Heart right ventricle (tissue), 16 donors: Measurements from ENCODE around the gene LLGL2. TPM values are rescaled to one million over a fixed set of nuclear protein-coding genes. Genes with fewer than 3 reads are reported as not detected.
A peak's percentile ranks its signal among the peaks of the same experiment; 100 is the strongest.

Experiments used
- ATAC-seq, 8 donors: fragments of 200-7000 bp; cut with Tn5 transposase; one replicate each; pipeline ENCODE4 v1.9.1; 2020; ENCODE audit warnings: mild to moderate bottlenecking in 8 of 8, moderate library complexity in 8 of 8, moderate number of reproducible peaks in 1 of 8
- DNase-seq, 2 donors: peaks; one replicate each; pipeline ENCODE4 v3.0.0-alpha.2; 2020
- H3K27ac ChIP-seq, 10 donors: fragments of 200-600 bp; sonication (generic) in 2 of 10; one replicate each; pipeline versions ENCODE4 v1.5.0 to v1.8.0; 2020 to 2022; ENCODE audit warnings: mild to moderate bottlenecking in 3 of 10
- H3K27me3 ChIP-seq, 7 donors: fragments of 200-600 bp; one replicate each; pipeline ENCODE4 v1.8.0; 2021 to 2022; ENCODE audit warnings: mild to moderate bottlenecking in 2 of 7
- H3K36me3 ChIP-seq, 9 donors: fragments of 200-600 bp; sonication (generic) in 1 of 9; one replicate each; pipeline versions ENCODE4 v1.5.0 to v1.8.0; 2020 to 2022; ENCODE audit warnings: mild to moderate bottlenecking in 2 of 9
- H3K4me1 ChIP-seq, 9 donors: fragments of 200-600 bp; sonication (generic) in 1 of 9; one replicate each; pipeline versions ENCODE4 v1.5.0 to v1.8.0; 2020 to 2022; ENCODE audit warnings: mild to moderate bottlenecking in 4 of 9
- H3K4me3 ChIP-seq, 10 donors: fragments of 200-600 bp; sonication (generic) in 2 of 10; one replicate each; pipeline versions ENCODE4 v1.5.0 to v1.8.0; 2020 to 2022; ENCODE audit warnings: mild to moderate bottlenecking in 7 of 10, moderate library complexity in 2 of 10
- H3K9me3 ChIP-seq, 11 donors: fragments of 200-600 bp in 10 of 11; sonication (generic) in 2 of 11; one replicate each; pipeline versions ENCODE4 v1.5.0 to v1.8.0; 2013 to 2022; ENCODE audit warnings: mild to moderate bottlenecking in 2 of 11, control low read depth in 1 of 11, moderate library complexity in 1 of 11
- CTCF ChIP-seq, 9 donors: fragments of 200-600 bp; sonication (generic) in 2 of 9; IDR thresholded peaks; one replicate each; pipeline versions ENCODE4 v1.5.0 to v1.8.0; 2021 to 2022; ENCODE audit warnings: antibody characterized with exemption in 9 of 9, mild to moderate bottlenecking in 5 of 9, moderate library complexity in 1 of 9
- WGBS, 2 donors: extraction: QIAGEN DNeasy Blood & Tissue Kit; methylation state at CpG; one replicate each; pipeline ENCODE4 v1.1.7; 2013; ENCODE audit warnings: inconsistent platforms in 1 of 2; 5-methylcytosine and 5-hydroxymethylcytosine counted together
- intact Hi-C, 10 donors: fragments of 100-400 bp; cut with DNase I; formaldehyde crosslinking; loops; one replicate each; pipeline versions ENCODE4 v1.11.1 to v1.14.2; 2022
- polyA plus RNA-seq, 2 donors: library from polyadenylated mRNA; stranded (reverse); fragments of 200-250 nt; gene quantifications; one replicate each; pipeline ENCODE4 v1.2.3, GENCODE V29; 2013
- total RNA-seq, 10 donors: library from RNA; stranded (reverse); fragmentation: NEBNext Ultra II Directional in 3 of 10; extraction: Animal tissue kit (Norgen Biotek cat#: 25700) in 3 of 10; gene quantifications; one replicate each; pipeline versions ENCODE4 v1.2.1 to v1.2.4, GENCODE V29; 2021 to 2023
- donor health status: Arrhythmogenic right ventricular cardiomyopathy.
- donor health status: ischemic (EF 13 %, LVEDD 7.1; RV severe dilation, severe dysfunction).
- donor health status: healthy with polysubstance abuse.
- donor health status: DM: no; HTN: yes; CAD: no.
- donor health status: DM: no; HTN: no; CAD: no.
- donor health status: ischemic (EF 25% LVEDD 6.9; RV normal size, moderate dysfunction).
- donor health status: ischemic (EF 25% LVEDD 5.7; RV mildly dilated, moderate dysfunction).
- donor health status: healthy.
- donor health status: DM: yes; HTN: yes; CAD: no.
- donor health status: Ischemic cardiomyopathy.
- donor health status: ischemic (EF 35%, LVEDD 5.7; RV mildly dilated, moderate dysfunction).
- donor health status: nonischemic (EF 11% LVEDD 7.7; RV severe dilation, severe dysfunction).
- donor health status: DM: yes; HTN: yes; CAD: no.
- donor health status: PGD.
- donor health status: ischemic (EF 29% LVEDD 5.4; RV normal size, mild dysfunction).
- donor health status: nonischemic (EF 23%, LVEDD 6.1; RV moderate dilation, normal function).

Gene LLGL2
- total and polyA plus RNA-seq, 12 donors: 1.1 to 14.8 (median 3.3) TPM

GRCh38 chr17:75571197-75571884, 45.8 kb downstream of the LLGL2 start:
- Histone ChIP-seq H3K4me1 (peaks cover 0 to 18% (median 0%) of the 10 kb centered on the region in 9 donors), H3K4me3 (no peak overlapping the region), H3K27ac (peak overlapping the region in 5 of 10 donors; percentile 47 to 88 (median 48)), H3K9me3 (no peaks in the 10 kb centered on the region), H3K27me3 (no peaks in the 10 kb centered on the region), H3K36me3 (no peaks in the 10 kb centered on the region)
- 82 to 85% methylated on average over 15 of the region's 15 CpGs for WGBS, 2 donors
- ATAC-seq (peak in 7 of 8 donors; percentile 46 to 80 (median 63)), DNase-seq (peak in 1 of 2 donors; percentile 48)
- TF ChIP-seq CTCF (IDR thresholded peaks at IDR 0.05): no peak
- intact Hi-C loops: no loop called here

GRCh38 chr17:75571885-75572215, 46.4 kb downstream of the LLGL2 start:
- Histone ChIP-seq H3K27ac (peak overlapping the region in 1 of 10 donors; percentile 88), H3K4me1 (peaks cover 0 to 18% (median 0%) of the 10 kb centered on the region in 9 donors), H3K36me3 (no peaks in the 10 kb centered on the region), H3K4me3 (no peak overlapping the region), H3K27me3 (no peaks in the 10 kb centered on the region), H3K9me3 (no peaks in the 10 kb centered on the region)
- WGBS, 2 donors: 85 to 94% methylated on average over 16 of the region's 16 CpGs
- no peak for TF ChIP-seq CTCF (IDR thresholded peaks at IDR 0.05)
- no peak for ATAC-seq
- DNase-seq: no peak
- intact Hi-C loops: no loop called here

GRCh38 chr17:75572713-75573539, 47.4 kb downstream of the LLGL2 start:
- intact Hi-C loops: no loop called here
- DNase-seq (no peak), ATAC-seq (no peak)
- no peaks in the 10 kb centered on the region for H3K27me3 ChIP-seq
- H3K4me3 ChIP-seq: no peak overlapping the region
- H3K36me3 ChIP-seq: no peaks in the 10 kb centered on the region
- TF ChIP-seq CTCF (IDR thresholded peaks at IDR 0.05): no peak
- H3K4me1 ChIP-seq: peaks cover 0 to 18% (median 0%) of the 10 kb centered on the region in 9 donors
- H3K9me3 ChIP-seq: no peaks in the 10 kb centered on the region
- H3K27ac ChIP-seq: no peak overlapping the region
- WGBS, 2 donors: 95% methylated on average over 39 of the region's 39 CpGs

GRCh38 chr17:75573540-75573957, 48.1 kb downstream of the LLGL2 start:
- no peaks in the 10 kb centered on the region for H3K36me3 ChIP-seq
- DNase-seq (no peak), ATAC-seq (no peak)
- intact Hi-C loops: no loop called here
- no peak for TF ChIP-seq CTCF (IDR thresholded peaks at IDR 0.05)
- peaks cover 0 to 19% (median under 1%) of the 10 kb centered on the region in 9 donors for H3K4me1 ChIP-seq
- no peak overlapping the region for H3K4me3 ChIP-seq
- H3K9me3 ChIP-seq: no peaks in the 10 kb centered on the region
- H3K27me3 ChIP-seq: no peaks in the 10 kb centered on the region
- no peak overlapping the region for H3K27ac ChIP-seq
- 89 to 95% methylated on average over 15 to 16 of the region's 16 CpGs for WGBS, 2 donors
